Hepatocyte (in vitro differentiated cells): ENCODE results near the gene TCF12. TPM values are rescaled to one million over a fixed set of nuclear protein-coding genes. Genes with fewer than 3 reads are reported as not detected.

ENCODE experiments used
- DNase-seq: peaks from one replicate; pipeline ENCODE4 v3.0.0-alpha.2; 2016; ENCODE audit warnings: low spot score
- H2AFZ ChIP-seq: fragments of 200-600 bp; sonication (generic); 2 replicates; pipeline ENCODE4 v1.6.0; 2016; ENCODE audit warnings: antibody characterized with exemption, mild to moderate bottlenecking
- H3K27ac ChIP-seq: fragments of 200-600 bp; sonication (generic); 2 replicates; pipeline ENCODE4 v1.5.1; 2016; ENCODE audit warnings: mild to moderate bottlenecking
- H3K27me3 ChIP-seq: fragments of 200-600 bp; sonication (generic); 2 replicates; pipeline ENCODE4 v1.6.1; 2016
- H3K36me3 ChIP-seq: fragments of 200-600 bp; sonication (generic); replicated peaks from 2 replicates; pipeline ENCODE4 v1.5.1; 2016; ENCODE audit warnings: low read depth; ENCODE audit not compliant: insufficient read depth
- H3K4me1 ChIP-seq: fragments of 200-600 bp; sonication (generic); 2 replicates; pipeline ENCODE4 v1.5.1; 2016; ENCODE audit warnings: mild to moderate bottlenecking, moderate library complexity; ENCODE audit not compliant: insufficient read depth
- H3K4me2 ChIP-seq: fragments of 200-600 bp; sonication (generic); 2 replicates; pipeline ENCODE4 v1.6.0; 2016
- H3K4me3 ChIP-seq: fragments of 200-600 bp; sonication (generic); 2 replicates; pipeline ENCODE4 v1.5.1; 2016; ENCODE audit warnings: mild to moderate bottlenecking
- H3K79me2 ChIP-seq: fragments of 200-600 bp; sonication (generic); 2 replicates; pipeline ENCODE4 v1.6.0; 2017; ENCODE audit warnings: mild to moderate bottlenecking
- H3K9me2 ChIP-seq: fragments of 200-600 bp; sonication (generic); replicated peaks from 2 replicates; pipeline ENCODE4 v1.6.0; 2017; ENCODE audit warnings: mild to moderate bottlenecking; ENCODE audit not compliant: insufficient read depth
- H3K9me3 ChIP-seq: fragments of 200-600 bp; sonication (generic); 2 replicates; pipeline ENCODE4 v1.5.1; 2016; ENCODE audit warnings: low read depth, mild to moderate bottlenecking
- H4K20me1 ChIP-seq: fragments of 200-600 bp; sonication (generic); 2 replicates; pipeline ENCODE4 v1.6.0; 2016; ENCODE audit warnings: mild to moderate bottlenecking; ENCODE audit not compliant: insufficient read depth, poor library complexity, severe bottlenecking
- EZH2 ChIP-seq: fragments of 200-600 bp; sonication (generic); IDR thresholded peaks from 2 replicates; pipeline ENCODE4 v1.6.1; 2016; ENCODE audit warnings: antibody characterized with exemption, mild to moderate bottlenecking, borderline replicate concordance
- EZH2phosphoT487 ChIP-seq: fragments of 200-600 bp; sonication (generic); IDR thresholded peaks from one replicate; pipeline ENCODE4 v1.6.1; 2018; ENCODE audit warnings: antibody characterized with exemption, mild to moderate bottlenecking, low read depth, moderate library complexity; ENCODE audit not compliant: unreplicated experiment, severe bottlenecking
- WGBS: methylation state at CpG from one replicate; pipeline ENCODE4 v1.1.6; 2016; ENCODE audit warnings: low lambda C conversion rate; ENCODE audit errors: missing lambda C conversion rate; 5-methylcytosine and 5-hydroxymethylcytosine counted together
- polyA plus RNA-seq: library from polyadenylated mRNA; unstranded; fragments of >200 nt; fragmentation: Nextera tagmentation; extraction: Ambion mirVana; gene quantifications from 2 replicates; pipeline ENCODE4 v1.2.1, GENCODE V29; 2016
- total RNA-seq: library from RNA; depleted of rRNA; stranded (reverse); fragments of >200 nt; gene quantifications from 2 replicates; pipeline ENCODE4 v1.2.3, GENCODE V29; 2014
- TF ChIP-seq, protein P1 (sequence below): fragments of 200-600 bp; sonication (generic); IDR thresholded peaks from 2 replicates; pipeline ENCODE4 v1.5.1; 2016; ENCODE audit warnings: antibody characterized with exemption, mild to moderate bottlenecking; ENCODE audit not compliant: poor library complexity

The TCF12 gene
- total and polyA plus RNA-seq, 2 experiments from 2014 or later = 42.0 to 93.2 TPM

DNA sequence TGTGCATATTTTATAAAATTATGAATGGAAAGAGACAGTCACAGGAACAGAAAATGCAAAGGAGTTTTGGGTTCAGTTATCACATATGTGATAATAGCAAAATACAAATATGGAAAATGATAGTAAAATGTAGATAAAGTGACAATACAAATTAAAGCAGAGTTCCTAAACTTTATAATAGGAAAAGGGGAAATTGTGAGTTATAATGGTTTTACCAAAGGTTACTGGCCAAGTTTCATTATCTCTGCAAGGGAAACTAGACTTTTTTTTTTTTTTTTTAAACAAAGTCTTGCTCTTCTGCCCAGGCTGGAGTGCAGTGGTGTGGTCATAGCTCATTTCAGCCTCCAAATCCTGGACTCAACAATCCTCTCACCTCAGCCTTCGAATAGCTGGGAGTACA, 229.2 kb downstream of the TCF12 start:
- no peak overlapping the region for H2AFZ ChIP-seq
- no peak overlapping the region for H3K27ac ChIP-seq
- H3K27me3 ChIP-seq = no peaks in the 10 kb centered on the region
- no peaks in the 10 kb centered on the region for H3K9me2 ChIP-seq
- no peak overlapping the region for H3K4me2 ChIP-seq
- DNase-seq = no peak
- TF ChIP-seq EZH2 (no peak), EZH2phosphoT487 (no peak)
- TF ChIP-seq, protein P1, sequence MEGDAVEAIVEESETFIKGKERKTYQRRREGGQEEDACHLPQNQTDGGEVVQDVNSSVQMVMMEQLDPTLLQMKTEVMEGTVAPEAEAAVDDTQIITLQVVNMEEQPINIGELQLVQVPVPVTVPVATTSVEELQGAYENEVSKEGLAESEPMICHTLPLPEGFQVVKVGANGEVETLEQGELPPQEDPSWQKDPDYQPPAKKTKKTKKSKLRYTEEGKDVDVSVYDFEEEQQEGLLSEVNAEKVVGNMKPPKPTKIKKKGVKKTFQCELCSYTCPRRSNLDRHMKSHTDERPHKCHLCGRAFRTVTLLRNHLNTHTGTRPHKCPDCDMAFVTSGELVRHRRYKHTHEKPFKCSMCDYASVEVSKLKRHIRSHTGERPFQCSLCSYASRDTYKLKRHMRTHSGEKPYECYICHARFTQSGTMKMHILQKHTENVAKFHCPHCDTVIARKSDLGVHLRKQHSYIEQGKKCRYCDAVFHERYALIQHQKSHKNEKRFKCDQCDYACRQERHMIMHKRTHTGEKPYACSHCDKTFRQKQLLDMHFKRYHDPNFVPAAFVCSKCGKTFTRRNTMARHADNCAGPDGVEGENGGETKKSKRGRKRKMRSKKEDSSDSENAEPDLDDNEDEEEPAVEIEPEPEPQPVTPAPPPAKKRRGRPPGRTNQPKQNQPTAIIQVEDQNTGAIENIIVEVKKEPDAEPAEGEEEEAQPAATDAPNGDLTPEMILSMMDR = no peak
- WGBS = 100% methylated on average over 1 of the region's 1 CpG
- peaks cover 5% of the 10 kb centered on the region for H4K20me1 ChIP-seq
- peaks cover 7% of the 10 kb centered on the region for H3K9me3 ChIP-seq
- no peak overlapping the region for H3K4me3 ChIP-seq
- H3K36me3 ChIP-seq = no peaks in the 10 kb centered on the region
- peaks cover 27% of the 10 kb centered on the region for H3K79me2 ChIP-seq
- peaks cover 6% of the 10 kb centered on the region for H3K4me1 ChIP-seq

DNA sequence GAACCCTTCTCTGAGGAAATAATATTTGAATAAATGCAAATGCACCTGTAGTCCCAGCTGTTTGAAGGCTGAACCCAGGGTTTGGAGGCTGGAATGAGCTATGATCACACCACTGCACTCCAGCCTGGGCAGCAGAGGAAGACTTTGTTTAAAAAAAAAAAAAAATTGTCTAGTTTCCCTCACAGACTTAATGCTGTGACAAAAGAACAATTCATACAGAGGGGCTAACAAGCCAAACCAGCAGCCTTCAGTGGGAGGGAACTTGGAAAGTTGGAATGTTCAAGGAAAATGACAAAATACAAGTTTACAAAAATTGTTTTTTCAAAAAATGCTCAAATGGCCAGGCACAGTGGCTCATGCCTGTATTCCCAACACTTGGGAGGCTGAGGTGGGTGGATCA, 229.8 kb downstream of the TCF12 start:
- Histone ChIP-seq H3K79me2 (peaks cover 27% of the 10 kb centered on the region), H3K9me2 (no peaks in the 10 kb centered on the region), H3K9me3 (peaks cover 7% of the 10 kb centered on the region), H3K4me2 (no peak overlapping the region), H3K4me3 (no peak overlapping the region), H3K27ac (no peak overlapping the region), H3K36me3 (no peaks in the 10 kb centered on the region), H3K4me1 (peaks cover 6% of the 10 kb centered on the region), H4K20me1 (peaks cover 5% of the 10 kb centered on the region), H3K27me3 (no peaks in the 10 kb centered on the region), H2AFZ (no peak overlapping the region)
- TF ChIP-seq, protein P1 = no peak
- no peak for TF ChIP-seq EZH2
- no peak for TF ChIP-seq EZH2phosphoT487
- DNase-seq = no peak

DNA sequence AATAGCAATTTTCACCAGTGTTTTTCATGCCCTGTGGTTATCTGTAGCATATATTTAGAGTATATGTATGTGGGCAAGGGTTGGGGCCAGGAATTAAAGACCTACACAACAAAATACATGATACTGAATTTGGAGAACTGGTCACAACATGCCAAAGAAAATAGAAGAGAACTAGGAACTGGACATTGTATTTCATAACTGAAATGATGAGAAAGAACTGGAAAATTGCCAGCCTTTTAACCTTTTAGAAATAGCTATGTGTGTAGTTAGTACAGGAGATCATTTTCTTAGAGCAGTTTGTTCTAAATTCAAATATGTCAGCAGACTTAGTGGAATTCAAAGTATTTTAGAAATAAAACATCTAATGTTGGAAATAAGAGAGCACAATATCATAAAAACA, 230.8 kb downstream of the TCF12 start:
- Histone ChIP-seq H3K27me3 (no peaks in the 10 kb centered on the region), H3K9me3 (peaks cover 7% of the 10 kb centered on the region), H3K4me3 (no peak overlapping the region), H2AFZ (no peak overlapping the region), H3K79me2 (peaks cover 26% of the 10 kb centered on the region), H4K20me1 (peaks cover 5% of the 10 kb centered on the region), H3K36me3 (no peaks in the 10 kb centered on the region), H3K4me1 (peaks cover 6% of the 10 kb centered on the region), H3K9me2 (no peaks in the 10 kb centered on the region), H3K4me2 (peak overlapping the region; percentile 6), H3K27ac (no peak overlapping the region)
- TF ChIP-seq EZH2phosphoT487 = no peak
- TF ChIP-seq, protein P1 = no peak
- no peak for TF ChIP-seq EZH2
- peak; percentile 16 for DNase-seq
